ENCODE data around the gene KRT36.

Gene KRT36

DNA sequence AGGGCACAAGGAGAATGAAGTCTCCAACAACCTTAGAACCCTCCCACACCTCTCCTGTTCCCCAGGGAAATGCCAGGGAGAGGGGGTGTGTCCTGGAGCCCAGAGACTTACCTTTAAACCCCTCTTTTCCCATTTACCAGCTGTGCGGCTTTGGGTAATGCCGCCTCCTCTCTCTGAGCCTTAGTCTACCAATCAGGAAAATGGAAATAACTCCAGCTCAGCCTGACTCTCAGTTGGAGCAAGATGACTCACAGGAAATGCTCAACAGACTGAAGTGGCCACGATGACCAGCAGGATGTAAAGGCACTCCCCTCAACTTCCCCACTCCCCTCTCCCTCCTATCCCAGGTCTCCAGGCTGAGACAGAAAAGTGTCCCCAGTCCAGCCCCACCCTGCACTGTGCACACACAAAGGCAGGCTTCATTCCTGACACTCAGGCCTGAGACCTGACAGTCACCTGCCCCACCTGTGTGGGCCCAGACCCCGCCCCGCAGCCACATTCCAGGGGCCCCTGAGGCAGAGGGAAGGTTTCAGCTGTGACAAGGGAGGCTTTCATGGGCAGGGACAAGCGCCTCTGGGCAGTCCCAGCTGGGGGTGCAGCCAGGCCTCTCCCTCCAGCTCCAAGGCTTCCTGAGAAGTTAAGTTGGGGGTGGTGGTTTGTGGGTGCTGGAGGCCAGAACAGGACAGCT lies 32.0 kb upstream of the KRT36 start:
- DNase-seq: no peak

DNA sequence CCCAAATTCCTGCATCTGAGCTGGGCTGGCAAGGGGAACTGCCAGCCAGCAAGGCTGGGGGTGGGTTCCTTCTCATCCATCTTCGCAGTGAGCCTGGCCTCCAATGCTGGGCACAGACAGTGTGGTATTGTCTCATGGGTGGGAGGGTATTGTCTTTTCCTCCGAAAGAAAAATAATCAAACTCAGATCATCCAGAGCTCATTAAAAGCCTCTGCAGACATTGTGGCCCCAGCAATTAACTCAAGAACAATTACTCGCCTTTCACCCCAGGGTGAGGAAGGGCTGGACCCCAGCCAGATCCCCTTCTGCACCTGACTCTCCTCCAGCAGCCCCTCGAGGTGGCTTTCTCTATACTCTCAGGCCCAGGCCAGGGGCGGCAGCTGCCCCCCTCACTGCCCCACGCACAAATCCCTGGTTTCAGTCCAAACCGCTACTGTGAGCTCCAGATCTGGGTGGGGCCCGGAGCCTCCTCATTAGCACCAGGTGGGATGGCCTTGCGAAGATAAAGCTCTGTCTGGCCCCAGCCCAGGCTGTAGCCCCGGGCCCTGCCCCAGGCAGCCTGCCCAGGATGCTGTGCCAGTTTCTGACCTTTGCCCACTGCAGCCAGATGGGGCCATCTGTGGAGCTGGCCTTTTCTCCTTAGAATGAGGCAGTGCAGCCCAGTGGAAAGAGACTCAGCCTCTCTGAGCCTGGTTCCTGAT lies 31.3 kb upstream of the KRT36 start:
- no peak for DNase-seq

DNA sequence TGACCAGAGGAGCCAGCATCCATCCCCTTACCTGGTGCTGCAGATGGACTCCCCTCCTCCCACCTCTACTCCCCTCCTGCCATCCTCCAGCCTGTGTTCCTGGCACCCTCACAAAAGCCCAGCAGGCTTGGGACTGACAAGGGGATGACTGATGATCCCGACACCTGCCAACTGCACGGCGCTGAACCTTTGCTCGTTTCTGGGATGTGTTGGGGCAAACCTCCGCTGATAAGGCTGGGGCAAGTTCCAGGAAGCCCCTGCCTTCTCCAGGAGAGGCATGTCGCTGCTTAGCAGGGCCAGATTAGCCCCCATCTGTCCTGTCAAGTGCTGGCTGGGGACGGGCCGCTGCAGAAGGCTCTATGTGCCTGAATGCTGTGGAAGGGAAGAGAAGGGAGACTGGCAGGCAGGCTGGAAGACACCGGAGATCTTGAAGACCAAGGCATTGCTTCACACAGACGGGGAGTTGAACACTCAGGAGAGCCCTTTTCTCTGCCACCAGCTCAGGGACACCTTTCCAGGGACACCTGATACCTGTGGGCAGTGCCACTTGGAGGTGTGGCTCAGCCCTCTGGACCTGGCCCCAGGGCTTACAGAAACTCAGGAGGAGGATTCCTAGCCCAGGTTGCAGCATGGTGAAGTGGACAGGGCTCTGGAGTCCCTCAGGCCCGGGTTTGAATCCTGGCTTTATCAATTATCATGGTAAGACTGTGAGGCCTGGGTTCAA lies 30.0 kb upstream of the KRT36 start:
- no peak for DNase-seq

DNA sequence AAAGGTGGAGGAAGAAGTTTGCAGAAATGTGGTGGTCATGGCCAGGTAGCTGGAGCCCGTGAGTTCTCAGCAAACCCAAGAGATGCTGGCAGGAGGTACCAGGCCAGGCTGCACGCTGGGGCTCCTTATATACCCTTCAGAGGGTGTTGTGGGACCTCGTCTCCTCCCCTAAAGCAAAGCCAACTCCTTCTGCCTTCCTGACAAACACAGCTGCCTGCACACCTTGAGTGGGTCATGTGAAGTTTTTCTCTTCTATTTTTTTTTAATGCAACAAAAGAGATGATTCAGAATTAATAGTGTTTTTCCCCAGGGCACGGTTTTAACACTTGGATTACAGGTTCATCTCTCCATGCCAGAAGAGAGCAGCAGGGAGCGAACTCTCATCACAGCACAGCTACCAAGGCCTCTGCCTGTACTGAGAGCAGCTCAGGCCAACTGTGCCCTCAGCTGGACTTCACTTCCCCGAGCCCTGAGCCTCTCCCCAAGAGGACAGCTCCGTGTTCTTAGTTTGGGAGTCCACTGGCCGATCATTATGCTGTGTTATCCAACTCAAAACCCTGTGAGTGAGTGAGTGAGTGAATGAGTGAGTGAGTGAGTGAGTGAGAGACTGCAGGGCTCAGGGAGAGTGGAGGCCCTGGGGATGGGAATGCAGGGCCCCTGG lies 29.2 kb upstream of the KRT36 start, which contains the start of gene KRT15:
Gene KRT15, minus strand, starts transcription at position 102 of the 661 bp plus-strand sequence. Its CDS starts 63 bp downstream, at position 39.
- no peak for DNase-seq

DNA sequence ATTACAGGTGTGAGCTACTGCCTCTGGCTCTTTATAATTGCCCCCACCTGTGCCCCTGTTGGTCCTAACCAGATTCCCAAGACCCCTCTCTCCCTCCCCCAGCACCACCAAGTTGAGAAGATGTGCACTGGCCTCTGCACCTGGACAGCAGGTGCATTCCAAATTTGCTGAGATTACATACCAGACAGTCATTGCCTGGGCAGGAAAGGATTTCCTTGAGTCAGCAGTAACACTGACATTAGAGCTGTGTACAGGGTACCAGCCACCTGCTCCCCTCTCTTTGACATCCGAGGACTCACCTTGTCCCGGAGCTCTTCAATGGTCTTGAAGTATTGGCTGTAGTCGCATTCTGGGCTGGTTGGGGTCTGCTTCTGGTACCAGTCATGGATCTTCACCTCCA lies 28.3 kb upstream of the KRT36 start:
- DNase-seq: no peak

DNA sequence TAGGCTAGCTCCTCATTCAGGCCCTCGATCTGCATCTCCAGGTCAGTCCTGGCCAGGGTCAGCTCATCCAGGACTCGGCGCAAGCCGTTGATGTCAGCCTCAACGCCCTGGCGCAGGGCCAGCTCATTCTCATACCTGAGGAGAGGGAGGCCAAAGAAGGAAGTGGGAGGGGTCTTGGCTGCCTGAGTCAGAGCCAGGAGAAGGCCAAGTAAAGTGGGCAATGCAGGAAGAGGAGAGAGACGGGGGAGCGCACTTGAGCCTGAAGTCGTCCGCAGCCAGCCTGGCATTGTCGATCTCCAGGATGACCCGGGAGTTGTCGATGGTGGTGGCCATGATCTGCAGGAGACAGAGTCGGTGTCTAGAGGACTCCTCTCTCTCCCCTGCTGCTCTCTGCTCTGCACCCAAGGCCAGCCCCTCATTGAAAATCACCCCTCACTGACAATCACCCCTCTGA lies 27.1 kb upstream of the KRT36 start:
- DNase-seq: no peak

DNA sequence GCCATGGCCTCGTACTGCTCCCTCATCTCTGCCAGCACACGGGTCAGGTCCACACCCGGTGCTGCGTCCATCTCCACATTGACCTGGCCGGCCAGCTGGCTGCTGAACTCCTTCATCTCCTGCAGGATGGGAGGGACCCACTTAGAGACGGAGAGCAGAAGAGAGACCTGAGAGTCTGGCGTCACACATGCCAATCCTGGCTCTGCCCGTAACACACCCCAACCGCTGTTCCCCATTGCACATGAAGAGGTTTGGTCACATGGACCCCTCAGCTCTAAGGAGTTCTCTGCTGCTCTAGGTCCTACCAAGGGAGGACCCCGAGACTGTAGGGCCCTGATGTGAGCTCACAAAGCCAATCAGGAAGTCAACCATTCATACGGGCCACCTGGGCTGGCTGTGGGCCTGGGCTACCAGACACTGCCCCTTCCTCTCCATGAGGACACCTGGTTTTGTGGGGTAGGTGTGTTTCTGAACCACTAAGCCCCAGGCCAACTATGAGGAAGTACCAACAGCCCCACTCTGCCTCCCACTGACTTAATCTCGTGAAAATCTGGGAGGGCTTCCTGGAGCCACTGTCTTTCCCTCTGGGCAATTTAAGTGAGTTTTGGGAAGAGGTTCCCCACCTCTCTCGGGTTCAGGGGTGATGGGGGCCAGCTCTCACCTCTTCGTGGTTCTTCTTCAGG lies 26.6 kb upstream of the KRT36 start:
- DNase-seq: no peak

DNA sequence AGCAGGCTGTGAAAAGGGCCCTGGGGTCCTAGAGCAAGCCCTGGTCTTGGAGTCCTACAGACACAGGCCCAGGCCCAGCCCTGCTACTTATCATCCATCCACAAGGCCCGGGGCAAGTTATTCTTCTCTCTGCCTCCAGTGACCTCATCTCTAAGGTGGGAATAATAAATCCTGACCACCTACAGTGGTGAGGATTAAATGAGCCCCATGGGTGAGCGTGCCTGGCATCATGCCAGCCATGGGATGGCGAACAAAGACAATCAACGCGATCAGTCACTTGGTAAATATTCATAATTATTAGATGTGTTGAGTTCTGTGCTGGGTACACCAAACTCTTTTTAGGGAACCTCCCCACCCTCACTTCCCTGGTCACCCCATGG lies 23.4 kb upstream of the KRT36 start:
- no peak for DNase-seq

DNA sequence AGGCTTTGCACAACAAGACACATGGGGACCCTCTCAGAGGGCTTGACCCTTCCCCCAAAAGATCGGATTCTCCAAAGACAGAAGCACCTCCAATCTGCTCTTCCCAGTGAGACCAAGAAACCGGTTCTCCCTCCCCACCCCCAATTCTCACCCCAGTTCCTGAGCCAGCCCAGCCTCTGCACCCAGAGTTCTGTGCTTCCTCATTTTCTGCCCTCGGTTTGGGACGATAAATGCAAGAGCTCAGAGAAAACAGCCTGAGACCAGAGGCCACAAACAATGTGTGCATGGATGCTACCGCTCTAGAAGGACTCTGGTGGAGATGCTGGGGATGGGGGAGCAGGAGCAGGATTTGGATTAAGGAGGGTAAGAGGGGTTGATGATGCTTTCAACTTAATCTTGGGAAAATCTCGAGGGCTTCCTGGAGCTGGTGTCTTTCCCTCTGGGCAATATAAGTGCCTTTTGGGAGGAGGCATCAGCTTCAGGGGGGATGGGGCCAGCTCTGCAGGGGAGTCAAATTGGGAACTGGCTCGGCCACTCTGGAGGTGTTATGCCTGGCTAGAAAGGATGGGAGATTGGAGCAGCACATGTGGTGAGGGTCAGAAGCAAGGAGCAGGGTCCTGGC lies 22.9 kb upstream of the KRT36 start:
- DNase-seq: no peak

DNA sequence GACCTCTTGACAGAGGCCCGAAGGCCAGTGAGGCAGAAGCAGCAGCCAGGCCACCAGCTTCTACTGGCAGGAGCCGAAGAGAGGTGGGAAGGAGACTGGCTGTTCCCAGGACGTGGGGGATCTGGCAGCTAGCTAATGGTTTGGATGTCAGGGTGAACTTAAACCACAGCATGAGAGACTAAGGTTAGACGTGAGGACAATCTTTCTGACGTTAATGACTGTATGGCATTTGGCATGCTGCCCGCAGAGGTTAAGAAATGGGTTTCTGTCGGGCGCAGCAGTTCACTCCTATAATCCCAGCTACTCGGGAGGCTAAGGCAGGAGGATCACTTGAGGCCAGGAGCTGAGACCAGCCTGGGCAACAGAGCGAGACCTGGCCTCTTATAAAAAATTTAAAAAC lies 22.0 kb upstream of the KRT36 start:
- no peak for DNase-seq

DNA sequence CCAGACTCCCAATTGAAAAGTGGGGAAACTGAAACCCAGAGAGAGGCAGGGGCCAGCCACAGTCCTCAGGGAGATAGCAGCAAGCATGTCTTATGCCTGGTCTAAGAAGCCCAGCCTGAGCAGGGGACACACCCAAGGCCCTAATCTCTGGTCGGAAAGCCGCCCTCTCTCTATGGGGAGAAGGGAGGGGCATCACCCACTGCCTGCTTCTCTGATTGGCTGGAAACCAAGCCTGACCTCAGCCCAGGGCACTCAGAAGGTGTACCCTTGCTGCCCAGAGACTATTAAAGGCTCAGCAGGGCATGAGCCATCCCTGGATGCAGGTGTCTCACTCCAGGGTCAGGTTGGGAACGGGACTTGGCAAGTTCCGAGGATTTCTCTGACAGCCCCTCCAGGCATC lies 21.4 kb upstream of the KRT36 start:
- no peak for DNase-seq

DNA sequence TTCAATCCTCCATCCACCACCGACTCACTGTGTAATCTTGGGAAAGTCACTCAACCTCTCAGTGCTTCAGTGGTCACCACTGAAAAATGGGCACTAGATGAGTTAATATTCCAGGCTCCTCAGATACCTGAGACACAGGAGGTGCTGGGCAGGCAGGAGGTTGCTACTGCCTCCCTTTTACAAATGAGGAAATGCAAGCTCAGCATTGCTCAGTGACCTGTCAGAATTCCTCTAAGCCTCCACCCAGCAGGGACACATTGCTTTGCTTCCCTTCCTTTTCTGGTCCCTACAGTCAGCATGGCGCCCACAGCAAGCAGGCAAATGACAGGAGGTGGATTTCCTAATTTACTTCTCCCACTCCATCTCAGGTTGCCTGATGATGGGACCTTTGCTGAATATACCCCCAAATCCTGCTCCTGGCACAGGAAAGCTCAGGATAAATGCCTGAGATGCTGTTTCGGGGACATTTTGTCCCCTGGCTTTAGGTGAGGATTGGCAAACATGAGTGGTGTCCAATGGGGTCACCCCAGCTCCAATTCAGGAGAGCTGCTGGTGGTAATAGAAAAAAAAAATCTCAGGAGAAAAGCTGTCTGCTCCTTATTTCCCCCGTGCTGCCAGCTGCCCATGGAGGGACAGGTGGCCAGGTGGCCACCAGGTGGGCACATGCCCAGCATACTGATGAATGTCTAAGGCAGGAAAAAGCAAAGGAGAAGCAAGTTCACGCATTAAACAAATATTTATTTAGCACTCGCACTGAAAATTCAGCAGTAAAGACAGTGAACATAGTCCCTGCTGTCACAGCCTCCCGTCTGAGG lies 20.7 kb upstream of the KRT36 start:
- DNase-seq: no peak

DNA sequence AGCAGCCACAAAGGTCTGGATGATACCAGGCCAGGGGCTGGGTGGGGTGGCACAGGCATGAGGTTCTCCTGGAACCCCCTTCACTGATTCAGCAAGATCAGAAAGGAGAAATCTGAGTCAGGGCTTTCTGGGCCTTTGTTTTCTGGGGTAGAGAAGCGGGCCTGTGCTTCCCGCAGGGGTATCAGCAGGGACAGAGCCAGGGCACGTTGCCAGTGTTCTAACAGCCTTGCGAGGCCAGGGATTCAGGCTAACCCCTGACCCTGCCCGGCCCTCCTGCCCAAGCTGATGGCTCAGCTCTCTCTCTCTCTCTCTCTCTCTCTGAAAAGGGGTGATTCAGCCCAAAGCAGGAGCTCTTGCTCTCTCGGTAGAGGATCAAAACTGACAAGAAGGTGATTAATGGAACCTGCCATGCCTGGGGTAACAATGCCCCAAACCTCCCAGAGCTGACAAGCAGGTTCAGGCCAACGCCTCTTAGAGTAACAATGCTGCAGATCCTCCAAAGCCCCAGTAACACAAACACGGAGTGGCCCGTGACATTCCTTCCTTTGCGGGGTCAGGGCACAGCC lies 17.7 kb upstream of the KRT36 start:
- no peak for DNase-seq

DNA sequence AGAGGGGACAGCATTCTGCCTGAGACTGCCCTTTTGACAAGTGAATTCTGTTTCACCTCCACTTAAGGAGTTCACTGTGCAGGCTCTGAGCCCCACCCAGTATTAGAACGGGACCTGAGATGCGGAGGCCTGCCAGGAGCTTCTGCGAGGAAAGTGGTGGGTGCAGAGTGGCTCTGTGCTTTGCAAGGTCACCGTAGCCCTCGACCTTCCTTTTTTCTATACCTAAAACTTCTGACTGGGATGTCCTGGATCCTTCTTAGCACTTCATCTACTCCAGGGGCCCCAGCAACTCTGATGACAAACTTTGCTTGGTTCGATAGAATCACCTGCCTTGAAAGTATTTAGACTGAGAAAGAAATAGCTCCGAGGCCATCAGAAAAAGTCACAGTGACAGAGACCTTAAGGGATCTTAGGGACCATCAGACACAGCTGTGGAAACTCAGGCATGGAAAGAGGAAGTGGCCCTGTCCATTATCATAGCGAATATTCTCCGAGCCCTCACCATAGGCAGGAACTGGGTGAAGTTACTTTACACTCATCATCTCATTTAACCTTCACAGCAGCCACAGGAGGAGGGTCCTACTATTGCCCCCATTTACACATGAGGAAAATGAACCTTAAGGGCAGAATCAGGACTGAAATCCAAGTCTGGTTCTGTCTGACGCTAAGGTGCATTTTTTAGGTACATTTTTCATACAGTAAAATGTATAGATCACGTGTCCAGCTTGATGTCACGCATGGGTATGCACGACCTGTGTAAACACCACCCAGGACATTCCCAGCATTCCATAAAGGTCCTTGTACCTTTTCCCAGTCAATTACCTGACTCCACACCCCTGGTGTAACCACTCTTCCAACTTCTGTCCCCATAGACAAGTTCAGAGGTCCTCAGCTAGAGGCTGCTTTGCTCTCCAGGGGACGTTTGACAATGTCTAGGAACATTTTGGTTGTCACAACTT lies 16.4 kb upstream of the KRT36 start:
- DNase-seq: no peak

DNA sequence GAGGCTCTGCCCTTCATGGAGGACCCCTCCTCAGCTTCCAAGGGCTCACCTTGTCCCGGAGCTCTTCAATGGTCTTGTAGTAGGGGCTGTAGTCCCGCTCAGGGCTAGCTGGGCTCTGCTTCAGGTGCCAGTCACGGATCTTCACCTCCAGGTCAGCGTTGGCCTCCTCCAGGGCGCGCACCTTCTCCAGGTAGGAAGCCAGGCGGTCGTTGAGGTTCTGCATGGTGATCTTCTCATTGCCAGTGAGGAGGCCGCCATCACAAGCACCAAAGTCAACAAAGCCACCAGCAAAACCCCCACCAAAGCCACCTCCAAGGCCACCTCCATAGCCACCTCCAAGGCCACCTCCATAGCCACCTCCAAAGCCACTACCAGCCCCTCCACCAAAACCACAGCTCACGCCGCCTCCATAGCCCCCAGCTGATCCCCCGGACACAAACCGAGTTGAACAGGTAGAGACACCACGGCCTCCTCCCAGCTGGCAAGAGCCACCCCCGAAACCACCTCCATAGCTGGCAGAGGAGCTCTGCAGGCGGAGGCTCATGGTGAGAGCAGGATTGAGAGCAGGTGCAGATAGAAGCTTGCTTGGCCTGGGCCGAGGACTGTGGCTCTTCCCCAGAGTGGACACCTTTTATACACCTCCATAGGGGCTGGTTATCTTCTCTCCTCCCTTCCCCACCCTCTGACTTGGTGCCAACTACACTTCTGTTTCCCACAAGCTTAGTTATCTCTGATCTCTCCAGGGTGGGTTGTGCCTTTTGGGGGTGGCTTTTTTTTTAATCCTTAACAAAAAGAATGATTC lies 15.5 kb upstream of the KRT36 start, which contains the start of gene KRT13:
Gene KRT13, minus strand, starts transcription at position 606 of the 802 bp plus-strand sequence. Its CDS starts 62 bp downstream, at position 544.
- DNase-seq: no peak

DNA sequence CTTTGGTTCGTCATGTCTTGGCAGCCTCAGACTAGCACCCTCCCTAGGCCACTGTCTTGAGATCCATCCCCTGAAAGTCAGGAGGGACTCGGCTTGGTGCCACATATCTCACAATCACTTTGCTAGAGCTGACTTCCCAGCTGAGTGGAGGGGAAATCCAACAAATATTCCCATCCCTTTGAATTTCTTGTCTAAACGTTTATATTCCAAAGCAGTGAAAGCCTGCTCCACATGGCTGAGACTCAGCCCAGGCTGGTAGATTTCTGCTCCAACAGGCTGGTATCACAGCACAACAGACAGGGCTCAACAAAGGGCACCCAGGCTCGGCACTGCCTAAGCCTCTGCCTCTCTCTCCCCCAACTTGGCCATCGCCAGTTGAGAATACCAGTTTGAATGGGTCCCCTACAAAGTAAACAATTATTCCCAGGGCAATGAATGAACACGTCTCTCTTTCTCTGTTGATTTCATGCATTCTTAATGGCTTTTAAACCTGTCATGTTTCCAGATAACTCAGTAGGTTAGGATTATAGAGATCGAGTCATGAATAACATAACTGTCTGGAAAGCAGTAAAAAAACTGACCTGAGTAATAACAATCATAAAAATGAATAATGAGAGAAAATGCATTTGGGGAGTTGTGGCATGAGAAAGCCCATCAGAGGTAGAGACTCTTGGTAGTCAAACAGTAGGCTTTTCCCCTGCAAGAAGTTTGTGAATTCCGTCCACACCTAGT lies 14.7 kb upstream of the KRT36 start:
- DNase-seq: no peak

DNA sequence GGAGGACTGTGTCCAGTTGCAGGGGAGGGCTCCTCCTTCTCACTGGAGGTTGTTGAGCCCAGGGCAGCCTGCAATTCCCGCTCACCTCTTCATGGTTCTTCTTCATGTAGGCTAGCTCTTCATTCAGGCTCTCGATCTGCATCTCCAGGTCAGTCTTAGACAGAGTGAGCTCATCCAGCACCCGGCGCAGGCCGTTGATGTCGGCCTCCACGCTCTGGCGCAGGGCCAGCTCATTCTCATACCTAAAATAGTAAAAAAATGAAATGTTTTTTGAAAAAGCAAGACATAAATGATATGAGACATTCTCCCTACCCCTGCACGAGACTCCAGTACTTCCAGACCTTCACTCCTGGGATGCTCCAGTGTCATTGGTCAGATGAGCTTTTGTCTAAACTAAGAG lies 13.5 kb upstream of the KRT36 start:
- DNase-seq: no peak
